Right atrium auricular region (tissue), 2 donors: Measurements from ENCODE around the gene CEP41. TPM values are rescaled to one million over a fixed set of nuclear protein-coding genes. Genes with fewer than 3 reads are reported as not detected.

Experiments
- DNase-seq: peaks from one replicate; pipeline ENCODE4 v3.0.0-alpha.2; 2019; ENCODE audit warnings: low spot score
- H3K27ac ChIP-seq, 2 donors: fragments of 200-600 bp; sonication (generic); 1 replicate in 1 of 2; 2 replicates in 1 of 2; pipeline ENCODE4 v1.5.1; 2016 to 2019
- H3K27me3 ChIP-seq, 2 donors: fragments of 200-600 bp; sonication (generic); one replicate each; pipeline versions ENCODE4 v1.5.1 to v1.6.0; 2017 to 2019
- H3K36me3 ChIP-seq: fragments of 200-600 bp; sonication (generic); one replicate; pipeline ENCODE4 v1.5.1; 2016
- H3K4me1 ChIP-seq, 2 donors: fragments of 200-600 bp; sonication (generic); one replicate each; pipeline versions ENCODE4 v1.5.1 to v1.6.0; 2017 to 2019
- H3K4me3 ChIP-seq, 2 donors: fragments of 200-600 bp; sonication (generic); 1 replicate in 1 of 2; 2 replicates in 1 of 2; pipeline ENCODE4 v1.5.1; 2017 to 2019; ENCODE audit warnings: mild to moderate bottlenecking in 1 of 2, moderate library complexity in 1 of 2
- H3K9me3 ChIP-seq, 2 donors: fragments of 200-600 bp; sonication (generic); one replicate each; pipeline ENCODE4 v1.5.1; 2019
- CTCF ChIP-seq, 2 donors: fragments of 200-600 bp; sonication (generic); IDR thresholded peaks; one replicate each; pipeline ENCODE4 v1.5.1; 2019; ENCODE audit warnings: antibody characterized with exemption in 2 of 2
- total RNA-seq, 2 donors: library from RNA; depleted of rRNA; stranded (reverse); fragments of >200 nt; gene quantifications; one replicate each; pipeline ENCODE4 v1.1.0, GENCODE V29; 2016

Gene CEP41
- total RNA-seq, 2 donors from 2014 or later = 1.5 to 5.5 TPM

DNA sequence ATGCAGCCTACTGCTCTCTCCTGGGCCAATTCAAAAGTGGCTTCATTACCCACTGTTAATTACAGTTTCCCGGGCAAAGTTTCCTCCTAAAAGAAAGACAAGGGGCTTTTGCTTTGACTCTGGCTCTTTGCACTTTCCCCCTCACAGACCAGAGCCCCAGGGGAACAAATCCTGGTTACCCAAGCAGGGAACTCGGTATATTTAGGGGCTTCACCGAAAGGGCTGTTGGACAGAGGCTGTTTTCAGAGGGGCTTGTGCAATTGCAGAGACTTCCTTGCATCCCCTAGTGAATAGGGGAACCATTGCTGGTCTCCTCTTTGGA lies 53.5 kb downstream of the CEP41 start:
- no peak overlapping the region for H3K4me3 ChIP-seq
- no peaks in the 10 kb centered on the region for H3K9me3 ChIP-seq
- H3K4me1 ChIP-seq = no peaks in the 10 kb centered on the region
- no peaks in the 10 kb centered on the region for H3K27me3 ChIP-seq
- no peak overlapping the region for H3K27ac ChIP-seq
- no peak for TF ChIP-seq CTCF (IDR thresholded peaks at IDR 0.05)
- no peak for DNase-seq
- H3K36me3 ChIP-seq = no peaks in the 10 kb centered on the region

- H3K27ac ChIP-seq = no peak overlapping the region
- H3K9me3 ChIP-seq = no peaks in the 10 kb centered on the region
- no peaks in the 10 kb centered on the region for H3K4me1 ChIP-seq
- no peaks in the 10 kb centered on the region for H3K27me3 ChIP-seq
- peak; percentile 44 for DNase-seq
- no peak overlapping the region for H3K4me3 ChIP-seq
- H3K36me3 ChIP-seq = no peaks in the 10 kb centered on the region
- TF ChIP-seq CTCF (IDR thresholded peaks at IDR 0.05) = no peak
These were observed 53.9 kb downstream of the CEP41 start for GRCh38 chr7:130386876-130387275.

GRCh38 chr7:130385600-130386066 lies 55.2 kb downstream of the CEP41 start:
- no peaks in the 10 kb centered on the region for H3K27me3 ChIP-seq
- no peaks in the 10 kb centered on the region for H3K36me3 ChIP-seq
- H3K9me3 ChIP-seq = no peaks in the 10 kb centered on the region
- H3K4me3 ChIP-seq = no peak overlapping the region
- TF ChIP-seq CTCF (IDR thresholded peaks at IDR 0.05) = no peak
- no peaks in the 10 kb centered on the region for H3K4me1 ChIP-seq
- no peak overlapping the region for H3K27ac ChIP-seq
- DNase-seq = peak; percentile 30

GRCh38 chr7:130384841-130385599 lies 55.8 kb downstream of the CEP41 start:
- peaks cover 0 to 5% of the 10 kb centered on the region in 2 donors for H3K4me1 ChIP-seq
- no peak overlapping the region for H3K4me3 ChIP-seq
- H3K9me3 ChIP-seq = no peaks in the 10 kb centered on the region
- TF ChIP-seq CTCF (IDR thresholded peaks at IDR 0.05) = no peak
- H3K27me3 ChIP-seq = no peaks in the 10 kb centered on the region
- peak; percentile 51 for DNase-seq
- no peaks in the 10 kb centered on the region for H3K36me3 ChIP-seq
- no peak overlapping the region for H3K27ac ChIP-seq

DNA sequence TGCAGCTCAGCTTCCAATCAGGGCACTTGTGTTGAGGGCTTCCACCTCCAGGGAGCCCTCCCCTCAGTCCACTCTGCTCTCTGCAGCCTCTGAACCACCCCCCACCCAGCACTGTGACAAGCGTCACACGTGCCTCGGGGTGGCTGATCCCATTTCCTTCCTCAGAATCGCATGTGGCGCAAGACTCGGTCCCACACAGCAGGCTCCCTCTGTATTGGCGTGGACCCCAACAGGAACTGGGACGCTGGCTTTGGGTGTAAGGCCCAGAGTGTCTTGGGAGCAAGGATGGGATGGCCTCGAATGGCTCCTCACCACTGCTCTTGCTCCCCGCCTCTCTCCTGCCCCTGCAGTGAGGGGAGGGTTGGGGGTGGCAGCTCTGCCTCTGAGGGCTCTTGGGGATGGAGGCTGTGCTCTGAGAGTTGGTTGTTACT lies 56.4 kb downstream of the CEP41 start:
- Histone ChIP-seq H3K4me1 (peaks cover 0 to 10% of the 10 kb centered on the region in 2 donors), H3K9me3 (no peaks in the 10 kb centered on the region), H3K27me3 (no peaks in the 10 kb centered on the region), H3K27ac (no peak overlapping the region), H3K4me3 (no peak overlapping the region), H3K36me3 (no peaks in the 10 kb centered on the region)
- no peak for TF ChIP-seq CTCF (IDR thresholded peaks at IDR 0.05)
- peak; percentile 43 for DNase-seq
